Stimulated activated CD8-positive, alpha-beta memory T cell treated with anti-CD3 and anti-CD28 coated beads, Interleukin-15, amount 100 ng/mL, for 48 hours (primary cell): ENCODE data around the gene PDLIM5.
"Not testable (repeated sequence)": the region's sequence is repeated elsewhere in the genome, so short reads cannot be mapped to it uniquely, and the experiment has no call there.

Source experiments
- DNase-seq, 2 donors: peaks; one replicate each; pipeline ENCODE4 v3.0.0-alpha.2; 2020; ENCODE audit warnings: low read depth in 2 of 2

Gene PDLIM5

GRCh38 chr4:94557632-94558031, 105.9 kb downstream of the PDLIM5 start:
- not testable (repeated sequence) for DNase-seq

GRCh38 chr4:94558392-94558904, 106.7 kb downstream of the PDLIM5 start:
- no peak for DNase-seq

DNA sequence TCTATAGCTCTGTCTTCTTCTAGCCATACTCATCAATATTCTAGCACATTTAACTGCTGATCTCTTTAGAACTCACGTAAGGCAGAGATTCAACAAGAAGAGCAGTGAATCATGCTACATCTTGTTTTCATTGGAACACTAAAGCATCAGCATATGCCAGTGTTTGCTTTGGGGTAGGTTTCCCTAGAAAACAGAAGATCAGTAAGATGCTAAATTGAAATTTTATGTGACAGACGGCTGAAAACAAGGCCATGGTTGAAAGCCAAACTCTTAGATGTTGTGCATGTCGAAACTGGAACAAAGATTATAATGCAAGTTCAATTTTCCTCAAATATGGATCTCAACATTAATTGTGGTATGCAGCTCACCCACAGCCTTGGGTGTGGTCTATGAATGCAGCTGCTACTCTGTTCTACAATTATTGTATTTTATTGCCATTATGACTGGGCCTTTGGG, 107.6 kb downstream of the PDLIM5 start:
- DNase-seq: no peak

GRCh38 chr4:94561249-94562024, 109.7 kb downstream of the PDLIM5 start:
- no peak for DNase-seq

GRCh38 chr4:94562285-94562684, 110.5 kb downstream of the PDLIM5 start:
- no peak for DNase-seq

GRCh38 chr4:94564252-94564651, 112.5 kb downstream of the PDLIM5 start:
- no peak for DNase-seq

DNA sequence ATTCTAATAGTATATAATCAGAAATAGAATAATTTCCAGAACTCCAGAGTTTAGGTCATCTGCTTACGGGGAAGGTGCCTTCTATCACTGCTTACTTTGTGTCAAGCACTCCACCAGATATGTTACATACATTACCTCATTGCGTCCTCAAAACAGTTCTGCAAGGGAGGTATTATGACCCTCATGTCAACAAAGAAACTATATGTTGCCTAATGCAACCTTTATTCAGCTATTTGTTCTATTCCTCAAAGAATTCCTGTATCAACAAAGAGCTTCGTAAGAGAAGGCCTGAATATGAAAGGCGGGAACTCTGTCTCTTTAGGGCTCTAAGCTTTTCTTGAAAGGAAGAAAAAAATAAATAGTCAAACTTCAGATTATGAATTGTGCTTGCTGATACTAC, 114.7 kb downstream of the PDLIM5 start:
- no peak for DNase-seq

- no peak for DNase-seq
Measured at GRCh38 chr4:94567811-94568210, 116.1 kb downstream of the PDLIM5 start.

DNA sequence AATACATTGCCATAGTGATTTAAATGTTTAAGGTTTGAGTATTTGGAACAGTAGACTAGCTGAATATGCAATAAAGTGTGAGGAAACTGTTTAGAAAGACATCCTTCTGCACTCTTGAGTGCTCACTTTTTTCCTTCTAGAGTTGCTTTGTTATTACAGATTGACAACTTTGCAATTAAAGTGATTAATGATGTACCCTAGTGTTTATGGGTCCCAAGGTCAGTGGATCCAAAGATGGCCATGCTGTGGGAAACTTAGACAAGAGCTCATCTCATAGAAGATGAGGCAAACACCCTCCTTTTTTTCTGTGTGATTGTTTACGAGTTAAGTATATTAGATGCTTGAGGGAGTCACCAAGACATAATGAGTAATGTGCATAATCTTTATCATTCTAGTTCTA, 118.8 kb downstream of the PDLIM5 start:
- DNase-seq: no peak

GRCh38 chr4:94571298-94571697, 119.6 kb downstream of the PDLIM5 start:
- no peak for DNase-seq

DNA sequence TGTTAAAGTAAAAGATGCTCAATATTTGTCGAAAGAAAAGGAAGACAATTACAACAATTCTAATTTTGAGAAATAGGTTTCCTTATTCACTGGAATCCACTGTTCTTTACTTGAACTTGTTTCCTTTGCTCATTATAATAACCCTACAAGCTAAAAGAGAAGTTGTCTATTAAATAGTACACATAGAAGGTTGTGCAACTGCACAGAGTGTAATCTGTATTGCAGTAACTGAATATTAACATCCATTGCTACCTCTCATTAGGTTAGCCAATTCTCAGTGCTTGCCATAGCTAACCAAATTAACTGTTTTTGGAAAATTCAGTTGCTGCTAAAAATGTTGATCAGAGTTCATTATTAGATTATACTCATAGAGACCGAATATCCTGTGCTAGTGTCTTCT, 120.0 kb downstream of the PDLIM5 start:
- DNase-seq: no peak

- DNase-seq: no peak
Measured at GRCh38 chr4:94574050-94574449, 122.3 kb downstream of the PDLIM5 start.

DNA sequence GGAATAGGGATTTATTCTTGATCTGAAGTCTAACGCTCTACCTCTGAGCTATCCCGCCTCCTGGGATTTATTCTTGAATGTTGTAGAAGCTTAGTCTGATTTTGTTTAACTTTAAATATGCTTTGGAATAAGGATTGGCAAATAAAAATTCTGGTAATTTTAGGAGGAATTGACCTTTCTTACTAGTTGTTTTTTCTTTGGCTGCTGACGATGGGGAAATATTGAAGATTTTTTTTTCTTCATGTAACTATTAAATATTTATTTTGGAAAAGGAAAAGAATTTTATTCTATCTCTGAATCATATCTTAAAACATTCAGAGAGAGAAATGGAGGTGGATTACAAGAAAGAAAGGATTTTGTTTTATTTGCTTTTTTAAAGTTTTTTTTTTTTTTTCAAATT, 122.9 kb downstream of the PDLIM5 start:
- DNase-seq: no peak

GRCh38 chr4:94575652-94576051, 123.9 kb downstream of the PDLIM5 start:
- no peak for DNase-seq

- no peak for DNase-seq
Measured at GRCh38 chr4:94576210-94576609, 124.5 kb downstream of the PDLIM5 start.

DNA sequence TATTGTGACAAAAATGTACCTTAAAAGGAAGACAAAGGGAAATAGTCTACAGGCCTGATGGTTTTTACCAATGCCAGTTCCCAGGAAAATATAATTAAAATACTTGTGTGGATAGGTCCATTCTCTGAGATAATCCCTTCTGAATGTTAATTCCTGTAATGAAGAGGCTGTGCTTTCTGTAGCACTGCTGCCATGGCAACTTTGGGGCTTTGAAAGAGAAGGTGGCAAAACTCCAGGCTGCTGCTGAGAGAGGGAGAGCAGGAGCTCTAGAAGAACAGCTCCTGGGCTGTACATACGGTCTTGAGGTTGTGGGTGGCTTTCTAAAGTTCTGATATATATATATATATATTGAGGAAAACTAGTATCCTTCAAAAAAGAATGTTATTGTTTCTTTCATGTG, 125.4 kb downstream of the PDLIM5 start:
- DNase-seq: no peak

- no peak for DNase-seq
Measured at GRCh38 chr4:94578195-94578594, 126.5 kb downstream of the PDLIM5 start.

- DNase-seq: no peak
Measured at GRCh38 chr4:94581766-94582165, 130.0 kb downstream of the PDLIM5 start.

- no peak for DNase-seq
Measured at GRCh38 chr4:94582517-94582916, 130.8 kb downstream of the PDLIM5 start.

- no peak for DNase-seq
Measured at GRCh38 chr4:94583914-94584641, 132.3 kb downstream of the PDLIM5 start.

DNA sequence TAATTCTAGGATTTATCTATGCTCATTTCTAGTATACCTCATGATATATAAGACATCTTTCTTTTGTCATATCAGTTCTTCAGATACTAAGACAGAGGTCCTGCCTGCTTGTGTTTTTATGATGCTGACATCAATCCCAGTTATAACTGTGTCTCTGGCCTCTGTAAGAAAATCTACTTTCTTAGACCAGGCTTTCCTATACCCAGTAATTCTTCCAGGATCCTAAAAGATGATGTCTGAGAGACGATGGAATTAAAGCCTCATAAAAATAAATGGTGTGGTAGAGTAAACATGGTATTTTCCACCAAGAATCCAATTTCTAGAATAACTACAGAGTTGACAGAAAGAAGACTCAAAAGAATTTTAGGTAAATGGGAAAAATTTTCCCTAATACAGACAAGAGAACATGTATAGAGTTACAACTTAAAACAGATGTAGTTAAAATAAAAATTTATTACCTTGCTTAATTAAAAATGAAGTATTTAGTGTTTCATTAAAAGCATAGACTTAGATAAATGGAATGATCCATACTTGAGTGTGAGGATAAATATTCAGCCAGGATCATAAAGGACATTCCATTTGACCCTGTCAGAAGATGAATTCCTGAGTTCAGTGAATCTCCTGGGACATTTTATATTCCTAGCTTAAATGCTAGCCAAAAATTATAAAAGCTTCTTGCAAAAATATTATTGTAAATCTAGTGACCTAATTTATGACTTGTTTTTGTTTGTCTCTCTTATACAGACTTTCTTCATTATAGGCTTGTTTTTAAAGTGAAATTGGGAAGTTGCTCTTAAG, 137.4 kb downstream of the PDLIM5 start:
- DNase-seq: no peak

DNA sequence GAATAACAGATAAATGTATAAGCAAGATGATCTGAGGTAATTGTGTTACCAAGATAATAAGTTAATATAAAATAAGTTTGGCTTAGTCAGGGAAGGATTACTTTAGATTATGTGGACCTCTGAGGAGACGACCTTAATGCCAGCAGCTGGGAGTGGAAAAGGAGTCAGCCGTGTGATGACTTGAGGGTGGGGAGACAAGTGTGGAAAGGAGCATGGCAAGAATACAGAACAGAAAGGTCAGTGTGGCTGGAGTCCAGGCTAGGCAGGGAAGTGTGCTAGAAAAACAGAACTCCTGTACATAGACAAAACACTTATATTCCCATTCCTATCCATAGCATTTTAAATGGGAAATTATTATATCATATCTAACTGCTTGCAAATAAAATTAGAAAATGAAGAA, 138.8 kb downstream of the PDLIM5 start:
- DNase-seq: no peak
